Activated T-cell treated with anti-CD3 and anti-CD28 coated beads, Interleukin-2, amount 50 U/mL, for 4 hours (primary cell): Measurements from ENCODE around the gene POLR1D. TPM values are rescaled to one million over a fixed set of nuclear protein-coding genes. Genes with fewer than 3 reads are reported as not detected.

Source experiments
- ATAC-seq, 2 donors: fragments of 200-7000 bp; cut with Tn5 transposase; one replicate each; pipeline ENCODE4 v1.10.0; 2021
- DNase-seq: peaks from one replicate; pipeline ENCODE4 v3.0.0-alpha.2; 2020
- H3K27me3 Mint-ChIP-seq: one replicate; pipeline ENCODE4 v1.8.0; 2021; ENCODE audit warnings: low read depth, mixed read lengths
- H3K36me3 Mint-ChIP-seq: one replicate; pipeline ENCODE4 v1.8.0; 2022; ENCODE audit warnings: mixed read lengths; ENCODE audit not compliant: insufficient read depth
- H3K4me1 Mint-ChIP-seq: one replicate; pipeline ENCODE4 v1.8.0; 2021; ENCODE audit warnings: low read depth, mixed read lengths
- H3K4me3 Mint-ChIP-seq: one replicate; pipeline ENCODE4 v1.8.0; 2021; ENCODE audit warnings: mild to moderate bottlenecking, moderate library complexity, mixed read lengths
- H3K9me3 Mint-ChIP-seq: one replicate; pipeline ENCODE4 v1.8.0; 2021; ENCODE audit warnings: mixed read lengths
- total RNA-seq, 3 donors: library from RNA; stranded (reverse); gene quantifications; one replicate each; pipeline ENCODE4 v1.2.1, GENCODE V29; 2021

POLR1D gene, protein sequence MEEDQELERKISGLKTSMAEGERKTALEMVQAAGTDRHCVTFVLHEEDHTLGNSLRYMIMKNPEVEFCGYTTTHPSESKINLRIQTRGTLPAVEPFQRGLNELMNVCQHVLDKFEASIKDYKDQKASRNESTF
- total RNA-seq: 100 to 1,000 TPM; 129 to 146 (median 135) TPM

DNA sequence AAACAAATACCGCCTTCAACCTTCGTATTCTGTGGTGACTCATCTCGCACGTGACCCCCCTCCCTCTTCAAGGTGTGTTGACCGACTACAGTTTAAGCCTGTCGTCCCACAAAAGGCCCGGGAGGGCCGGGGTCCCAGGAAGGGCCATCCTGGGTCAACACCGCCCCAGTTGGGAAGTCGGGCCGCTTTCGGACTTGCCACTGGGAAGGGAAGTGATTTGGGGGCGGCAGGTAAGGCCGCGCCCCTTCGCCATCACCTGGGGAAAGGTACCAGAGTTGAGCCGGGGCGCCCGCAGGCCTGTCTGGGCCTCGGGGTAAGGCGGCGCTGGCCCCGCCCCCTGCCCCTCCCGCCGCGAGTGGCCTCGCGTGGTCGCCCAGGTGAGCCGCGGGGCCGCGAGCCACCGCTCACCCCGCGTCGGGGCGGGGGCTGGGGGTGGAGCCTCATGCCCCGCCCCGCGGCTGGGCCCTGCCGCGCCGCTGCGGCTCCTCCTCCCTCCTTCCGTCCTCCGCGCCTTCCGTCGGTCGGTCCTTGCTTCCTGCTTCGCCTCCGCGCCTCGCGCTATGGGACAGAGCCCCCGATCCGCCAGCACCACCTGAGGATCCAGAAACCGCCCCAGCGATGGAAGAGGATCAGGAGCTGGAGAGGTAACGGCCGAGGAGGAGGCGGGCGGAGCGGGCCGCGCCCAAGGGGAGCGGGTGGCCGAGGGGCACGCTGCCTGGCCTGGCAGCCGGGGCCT, at the start of gene POLR1D:
TSS of gene POLR1D (plus strand) at position 527 of the 736 bp plus-strand sequence. CDS start at position 619, 92 bp downstream.
- Mint-ChIP-seq H3K9me3 (no peaks in the 10 kb centered on the region), H3K4me1 (peaks cover 60% of the 10 kb centered on the region), H3K36me3 (peaks cover 27% of the 10 kb centered on the region), H3K27me3 (no peaks in the 10 kb centered on the region), H3K4me3 (peak within 1 kb of the TSS; percentile 94)
- peak; percentile 78 for DNase-seq
- peak; percentile 75 to 78 for ATAC-seq

DNA sequence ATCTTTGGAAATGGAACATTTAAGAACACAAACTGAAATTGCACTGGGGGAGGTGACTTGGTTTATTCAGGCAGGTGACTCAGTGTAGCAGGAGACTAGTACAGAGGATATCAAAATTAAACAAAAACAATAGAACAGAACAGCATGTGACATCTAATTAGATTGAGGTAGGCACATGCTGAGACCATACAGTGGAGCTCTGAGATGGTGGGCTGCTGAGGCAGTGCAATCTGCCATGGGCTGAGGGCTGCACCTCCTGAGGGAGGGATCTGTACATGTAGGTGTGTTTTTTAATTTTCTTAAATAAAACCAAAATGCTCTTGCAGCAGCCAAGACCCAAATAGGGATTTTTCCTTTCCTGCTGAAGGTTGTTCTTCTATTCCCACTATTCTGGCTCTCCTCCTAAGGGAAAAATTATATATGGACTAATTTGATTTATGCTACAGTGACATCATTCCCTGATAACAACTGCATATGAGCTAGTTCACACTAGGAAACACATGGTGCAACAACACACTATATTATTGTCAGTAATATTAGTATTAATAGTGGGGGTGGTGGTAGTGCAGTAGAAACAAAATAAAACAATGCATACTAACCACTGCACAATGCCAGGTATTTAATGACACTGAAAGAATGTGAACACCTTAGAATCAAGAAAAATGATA, 49.3 kb upstream of the POLR1D start:
- DNase-seq (no peak), ATAC-seq (no peak)
- Mint-ChIP-seq H3K27me3 (no peaks in the 10 kb centered on the region), H3K4me1 (peaks cover 21% of the 10 kb centered on the region), H3K36me3 (peaks cover 22% of the 10 kb centered on the region), H3K4me3 (no peak overlapping the region), H3K9me3 (no peaks in the 10 kb centered on the region)

DNA sequence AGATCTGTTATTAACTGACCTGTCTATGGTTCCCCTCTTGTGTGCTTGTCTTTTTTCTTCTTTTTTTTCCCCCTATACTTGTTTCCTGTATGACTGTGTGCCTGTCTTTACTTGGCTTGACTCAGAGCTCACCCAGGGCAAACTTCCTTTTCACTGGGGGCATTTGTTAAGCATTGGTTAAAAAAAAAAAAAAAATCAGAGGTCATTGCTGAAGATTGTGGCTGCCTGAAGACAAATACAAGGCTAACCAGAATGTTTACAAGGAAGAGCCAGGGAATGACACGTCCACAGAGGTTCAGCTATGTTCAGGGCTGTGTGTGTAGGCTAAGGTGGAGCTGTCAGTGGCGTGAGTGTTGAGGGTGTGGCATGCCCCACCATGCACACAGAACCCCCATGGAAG, 48.4 kb upstream of the POLR1D start:
- Mint-ChIP-seq H3K27me3 (no peaks in the 10 kb centered on the region), H3K36me3 (peaks cover 22% of the 10 kb centered on the region), H3K4me3 (no peak overlapping the region), H3K9me3 (no peaks in the 10 kb centered on the region), H3K4me1 (peaks cover 22% of the 10 kb centered on the region)
- no peak for ATAC-seq
- no peak for DNase-seq

DNA sequence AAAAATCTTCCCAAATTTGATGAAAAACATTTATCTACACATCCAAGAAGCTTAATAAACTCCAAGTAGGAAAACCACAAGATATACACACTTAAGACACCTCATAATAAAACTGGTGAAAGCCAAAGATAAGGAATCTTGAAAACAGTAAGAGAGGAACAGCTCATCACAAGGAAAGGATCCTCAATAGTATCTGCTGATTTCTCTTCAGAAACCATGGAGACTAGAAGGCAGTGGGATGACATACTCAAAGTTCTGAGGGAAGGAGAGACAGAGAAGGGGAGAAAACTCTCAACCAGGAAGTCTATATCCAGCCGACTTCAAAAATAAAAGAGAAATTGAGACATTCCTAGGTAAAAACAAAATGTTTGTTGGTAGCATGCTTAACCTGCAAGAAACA, 47.0 kb upstream of the POLR1D start:
- H3K4me1 Mint-ChIP-seq: peaks cover 22% of the 10 kb centered on the region
- no peaks in the 10 kb centered on the region for H3K27me3 Mint-ChIP-seq
- H3K4me3 Mint-ChIP-seq: no peak overlapping the region
- peaks cover 20% of the 10 kb centered on the region for H3K36me3 Mint-ChIP-seq
- DNase-seq (no peak), ATAC-seq (no peak)
- no peaks in the 10 kb centered on the region for H3K9me3 Mint-ChIP-seq

DNA sequence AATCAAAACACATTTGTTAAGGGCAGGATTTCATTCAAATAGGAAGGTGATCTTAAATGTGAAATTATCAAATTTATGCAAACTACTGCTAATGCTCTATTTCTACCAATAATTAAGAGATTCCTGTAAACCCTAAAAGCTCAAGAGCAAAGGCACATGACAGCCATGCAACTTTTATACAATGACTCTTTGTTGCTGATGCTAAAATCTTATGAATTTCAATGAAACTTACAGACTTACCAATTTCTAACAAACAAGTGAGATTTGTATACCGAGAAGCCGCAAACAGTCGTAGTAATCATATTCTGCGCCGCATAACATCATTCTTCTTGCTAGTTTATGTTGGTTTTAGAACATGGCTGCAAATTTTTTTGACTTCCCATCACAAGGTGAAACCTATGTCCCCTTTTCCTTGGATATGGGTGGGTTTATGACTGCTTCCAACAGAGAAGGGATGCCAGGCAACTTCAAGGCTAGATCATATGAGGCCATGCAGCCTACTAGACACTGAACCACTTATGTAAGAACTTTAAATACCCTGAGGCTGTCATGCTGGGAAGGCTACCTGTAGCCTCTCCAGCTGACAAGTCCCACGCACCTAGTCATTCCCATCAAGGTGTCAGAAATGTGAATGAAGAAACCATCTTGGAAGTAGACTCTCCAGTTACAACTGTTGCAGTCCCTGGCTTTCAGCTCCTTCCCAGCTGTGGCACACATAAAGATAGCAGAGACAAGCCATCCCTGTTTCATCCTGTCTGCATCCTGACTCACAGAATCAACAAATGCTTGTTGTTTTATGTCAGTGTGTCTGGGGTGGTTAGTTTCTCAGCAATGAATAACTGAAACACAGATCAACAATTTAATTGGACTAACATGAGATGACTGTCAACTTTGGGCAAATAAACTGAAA, 43.3 kb upstream of the POLR1D start:
- Mint-ChIP-seq H3K4me1 (peaks cover 16% of the 10 kb centered on the region), H3K4me3 (no peak overlapping the region), H3K27me3 (no peaks in the 10 kb centered on the region), H3K36me3 (peaks cover 19% of the 10 kb centered on the region), H3K9me3 (no peaks in the 10 kb centered on the region)
- DNase-seq (no peak), ATAC-seq (no peak)

DNA sequence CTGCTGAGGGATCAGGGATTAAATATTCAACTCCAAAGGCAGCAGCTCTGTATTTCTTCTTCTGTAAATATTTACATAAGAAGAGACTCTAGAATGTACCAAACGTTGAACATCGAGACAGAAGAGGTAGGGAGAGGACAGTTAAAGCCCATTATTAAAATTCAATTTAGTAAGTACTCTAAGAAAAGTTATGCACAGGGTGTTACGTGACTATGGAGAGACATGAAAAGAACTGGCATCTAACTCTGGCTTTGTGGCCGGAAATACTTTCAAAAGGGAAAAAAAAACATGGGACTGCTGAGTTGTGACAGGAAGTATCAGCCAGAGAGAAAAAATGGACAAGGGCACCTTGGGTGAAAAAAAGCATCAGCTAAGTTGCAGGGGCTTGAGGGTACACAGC, 38.0 kb upstream of the POLR1D start:
- no peak overlapping the region for H3K4me3 Mint-ChIP-seq

DNA sequence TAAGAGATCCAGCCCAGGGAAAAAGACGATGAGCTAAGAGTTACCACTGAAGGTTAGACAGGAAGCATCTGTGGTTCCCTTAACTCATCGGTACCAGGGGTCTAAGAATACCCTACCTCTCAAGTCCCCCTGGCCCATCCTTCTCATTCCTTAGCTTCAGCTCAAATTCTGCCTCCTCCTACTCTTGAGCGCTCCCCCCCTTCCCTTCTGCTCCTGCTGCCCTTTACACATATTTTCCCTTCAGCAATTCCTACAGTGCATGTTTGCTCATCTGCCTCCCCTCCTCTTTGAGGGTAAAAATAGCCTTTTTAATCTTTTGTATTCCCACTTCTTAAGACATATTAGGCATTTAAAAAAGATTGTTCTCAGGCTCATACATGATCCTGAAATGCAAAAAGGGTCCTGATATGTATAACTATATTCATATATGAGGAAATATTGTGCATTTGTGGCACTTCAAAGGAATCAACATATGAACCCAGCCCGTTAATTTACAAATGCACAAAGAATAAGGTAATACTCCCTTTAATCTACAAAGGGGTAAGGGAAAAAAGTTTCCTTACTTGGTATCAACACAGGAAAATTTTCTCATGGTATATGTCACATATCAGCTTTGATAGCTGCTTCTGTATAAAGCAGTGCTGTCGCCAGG, 34.5 kb upstream of the POLR1D start:
- Mint-ChIP-seq H3K4me1 (peaks cover 19% of the 10 kb centered on the region), H3K27me3 (no peaks in the 10 kb centered on the region)

More for the DNA sequence above, 38.0 kb upstream of the POLR1D start:
- no peak for ATAC-seq
- Mint-ChIP-seq H3K27me3 (no peaks in the 10 kb centered on the region), H3K4me1 (peaks cover 19% of the 10 kb centered on the region), H3K9me3 (peaks cover 5% of the 10 kb centered on the region), H3K36me3 (peaks cover 9% of the 10 kb centered on the region)
- no peak for DNase-seq

DNA sequence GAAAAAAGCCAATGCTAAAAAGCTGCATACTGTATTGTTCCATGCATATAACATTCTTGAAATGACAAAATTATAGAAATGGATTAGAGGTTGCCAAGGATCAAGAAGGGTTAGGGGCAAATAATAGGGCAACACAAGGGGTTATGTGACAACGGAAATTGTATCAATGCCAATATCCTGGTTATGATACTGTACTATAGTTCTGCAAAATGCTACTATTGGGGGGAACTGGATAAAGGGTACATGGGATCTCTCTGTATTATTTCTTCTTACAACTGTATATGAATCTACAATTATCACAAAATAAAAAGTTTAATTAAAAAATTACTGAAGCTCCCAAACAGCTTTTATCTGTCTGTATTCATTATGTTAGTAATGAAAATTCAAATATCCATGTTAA, 33.3 kb upstream of the POLR1D start:
- Mint-ChIP-seq H3K36me3 (peaks cover 4% of the 10 kb centered on the region), H3K27me3 (no peaks in the 10 kb centered on the region), H3K4me1 (peaks cover 16% of the 10 kb centered on the region), H3K9me3 (peaks cover 5% of the 10 kb centered on the region), H3K4me3 (no peak overlapping the region)
- ATAC-seq: no peak
- no peak for DNase-seq

More for the DNA sequence above, 34.5 kb upstream of the POLR1D start:
- ATAC-seq (no peak), DNase-seq (no peak)
- peaks cover 4% of the 10 kb centered on the region for H3K36me3 Mint-ChIP-seq
- H3K9me3 Mint-ChIP-seq: peaks cover 5% of the 10 kb centered on the region
- no peak overlapping the region for H3K4me3 Mint-ChIP-seq

DNA sequence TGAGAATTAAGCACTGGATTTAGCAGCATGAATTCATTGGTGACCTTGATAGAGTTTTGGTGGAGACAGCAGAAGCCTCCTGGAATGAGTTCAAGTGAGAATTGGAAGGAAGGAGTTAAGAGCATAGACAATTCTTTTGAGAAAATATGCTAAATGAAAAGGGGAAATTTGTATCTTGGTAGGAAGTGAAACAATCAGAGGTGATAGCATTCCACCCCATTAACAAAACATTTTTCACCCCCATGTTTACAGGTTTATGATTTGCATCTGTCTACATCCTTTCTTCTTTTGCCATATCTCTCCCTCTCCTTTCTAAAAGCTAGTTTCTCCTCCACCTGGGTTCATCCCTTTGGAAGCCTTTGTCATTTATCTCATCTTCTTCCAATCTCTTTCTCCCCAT, 28.8 kb upstream of the POLR1D start:
- DNase-seq (no peak), ATAC-seq (no peak)
- H3K4me1 Mint-ChIP-seq: no peaks in the 10 kb centered on the region
- no peaks in the 10 kb centered on the region for H3K27me3 Mint-ChIP-seq
- peaks cover 5% of the 10 kb centered on the region for H3K9me3 Mint-ChIP-seq
- H3K4me3 Mint-ChIP-seq: no peak overlapping the region
- H3K36me3 Mint-ChIP-seq: peaks cover 4% of the 10 kb centered on the region

DNA sequence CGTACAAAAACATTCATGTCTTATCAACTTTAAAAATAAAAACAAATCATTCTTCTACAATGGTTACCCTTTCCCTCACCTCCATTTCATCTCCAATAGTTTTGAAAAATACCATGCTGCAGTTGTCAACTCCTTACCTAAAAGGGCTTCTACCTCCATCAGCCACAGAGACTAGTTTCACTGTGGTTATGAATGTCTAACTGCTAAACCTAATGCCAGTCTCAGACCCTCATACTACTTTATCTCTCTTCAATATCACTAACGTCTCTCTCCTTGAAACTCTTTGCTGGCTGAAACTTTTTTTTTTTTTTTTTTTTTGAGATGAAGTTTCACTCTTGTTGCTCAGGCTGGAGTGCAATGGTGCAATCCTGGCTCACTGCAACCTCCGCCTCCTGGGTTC, 28.4 kb upstream of the POLR1D start:
- no peaks in the 10 kb centered on the region for H3K4me1 Mint-ChIP-seq

DNA sequence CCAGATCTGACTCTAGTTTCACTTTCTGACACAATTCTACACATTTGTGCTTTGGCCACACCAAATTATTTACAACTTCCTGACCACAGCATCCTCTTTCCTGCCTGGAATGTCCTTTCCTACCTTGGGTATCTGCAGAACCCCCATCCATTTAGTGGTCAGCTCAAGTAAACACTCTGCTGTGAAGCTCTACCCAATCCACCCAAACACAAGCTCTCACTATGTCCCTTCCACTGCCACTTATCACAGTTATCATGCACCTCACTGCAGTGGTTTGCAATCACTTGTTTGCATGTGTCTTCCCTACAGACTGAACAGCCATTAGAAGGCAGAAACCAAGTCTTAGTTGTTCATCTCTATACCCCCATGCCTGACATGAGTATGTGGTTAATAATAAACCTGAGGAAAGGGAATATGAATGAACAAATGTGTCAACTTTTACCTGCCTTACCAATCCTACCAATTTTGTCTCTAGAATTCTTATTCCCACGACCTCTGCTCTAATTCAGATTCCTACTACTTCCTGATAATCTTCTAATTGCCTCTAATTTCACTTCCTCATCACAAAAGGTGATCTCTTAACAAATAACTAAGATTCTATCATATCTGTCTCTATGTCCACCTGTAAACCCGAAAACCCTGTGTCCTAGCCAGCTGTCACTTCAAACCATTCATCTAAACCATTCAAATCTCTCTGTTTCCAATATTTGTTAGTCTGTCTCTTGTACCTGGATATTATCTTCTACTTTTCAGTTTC, 26.5 kb upstream of the POLR1D start:
- Mint-ChIP-seq H3K27me3 (no peaks in the 10 kb centered on the region), H3K36me3 (no peaks in the 10 kb centered on the region), H3K9me3 (no peaks in the 10 kb centered on the region), H3K4me1 (peaks cover 5% of the 10 kb centered on the region), H3K4me3 (no peak overlapping the region)
- ATAC-seq (no peak), DNase-seq (no peak)

More for the DNA sequence above, 28.4 kb upstream of the POLR1D start:
- Mint-ChIP-seq H3K4me3 (no peak overlapping the region), H3K36me3 (peaks cover 2% of the 10 kb centered on the region), H3K9me3 (peaks cover 2% of the 10 kb centered on the region), H3K27me3 (no peaks in the 10 kb centered on the region)
- peak in 1 of 2 donors; percentile 71 for ATAC-seq
- no peak for DNase-seq

DNA sequence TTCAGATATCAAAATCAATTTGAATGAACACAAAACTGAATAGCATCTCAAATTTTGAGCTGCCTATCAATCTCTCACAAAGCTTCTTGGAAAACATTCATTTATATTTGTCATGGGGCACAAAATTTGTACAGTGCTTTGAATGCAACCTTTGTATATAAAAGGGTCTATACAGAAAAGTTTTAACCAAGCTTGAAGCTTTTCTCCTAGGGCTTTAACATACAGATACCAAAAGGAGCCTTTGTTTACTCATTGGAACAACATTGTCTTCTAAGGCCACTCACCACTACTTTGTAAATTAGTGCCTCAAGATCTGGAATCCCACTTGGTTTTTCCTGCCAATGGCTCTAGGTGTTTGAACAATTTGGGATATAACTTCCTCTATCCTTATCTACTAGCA, 22.6 kb upstream of the POLR1D start:
- DNase-seq (no peak), ATAC-seq (no peak)
- no peaks in the 10 kb centered on the region for H3K27me3 Mint-ChIP-seq
- H3K36me3 Mint-ChIP-seq: peaks cover under 1% of the 10 kb centered on the region
- H3K4me3 Mint-ChIP-seq: no peak overlapping the region
- peaks cover 13% of the 10 kb centered on the region for H3K4me1 Mint-ChIP-seq
- peaks cover under 1% of the 10 kb centered on the region for H3K9me3 Mint-ChIP-seq

DNA sequence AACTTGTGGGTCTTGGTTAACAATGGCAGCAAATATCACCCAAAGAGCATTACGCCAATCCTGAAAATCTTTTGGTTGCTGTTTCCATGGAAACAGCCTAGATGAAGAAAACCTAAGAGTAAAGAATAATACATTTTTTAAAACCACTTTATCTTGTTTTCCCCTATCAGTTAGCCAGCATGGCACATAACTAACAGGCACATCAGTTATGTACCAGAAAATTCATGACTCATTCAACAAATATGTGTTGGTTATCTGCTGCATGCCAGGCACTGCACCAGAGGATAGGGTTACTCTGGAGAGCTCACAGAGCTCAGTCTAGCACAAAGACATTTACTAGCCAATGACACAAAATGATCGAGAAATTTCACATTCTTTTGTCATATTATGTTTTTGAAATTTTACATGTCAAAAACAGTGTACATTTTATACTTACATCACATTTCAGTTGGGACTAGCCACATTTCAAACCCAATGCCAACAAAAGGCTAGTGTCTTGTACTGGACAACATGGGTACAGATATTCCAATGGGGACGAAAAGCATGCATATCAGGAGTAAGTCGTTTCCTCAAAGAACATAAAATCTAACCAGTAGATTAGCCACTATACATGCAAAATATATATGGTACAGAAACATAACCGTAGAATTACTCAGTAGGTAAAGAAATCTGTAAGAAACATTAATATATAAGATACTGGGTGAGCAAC, 21.7 kb upstream of the POLR1D start:
- Mint-ChIP-seq H3K9me3 (peaks cover 3% of the 10 kb centered on the region), H3K4me3 (no peak overlapping the region), H3K36me3 (peaks cover 3% of the 10 kb centered on the region), H3K27me3 (no peaks in the 10 kb centered on the region), H3K4me1 (peaks cover 13% of the 10 kb centered on the region)
- ATAC-seq (no peak), DNase-seq (no peak)
